ENCODE measurements around the gene CDC42BPB. TPM values are rescaled to one million over a fixed set of nuclear protein-coding genes. Genes with fewer than 3 reads are reported as not detected.
A peak's percentile ranks its signal among the peaks of the same experiment; 100 is the strongest.

The CDC42BPB gene
- total RNA-seq, 1 donor from 2014 or later: 102 TPM

DNA sequence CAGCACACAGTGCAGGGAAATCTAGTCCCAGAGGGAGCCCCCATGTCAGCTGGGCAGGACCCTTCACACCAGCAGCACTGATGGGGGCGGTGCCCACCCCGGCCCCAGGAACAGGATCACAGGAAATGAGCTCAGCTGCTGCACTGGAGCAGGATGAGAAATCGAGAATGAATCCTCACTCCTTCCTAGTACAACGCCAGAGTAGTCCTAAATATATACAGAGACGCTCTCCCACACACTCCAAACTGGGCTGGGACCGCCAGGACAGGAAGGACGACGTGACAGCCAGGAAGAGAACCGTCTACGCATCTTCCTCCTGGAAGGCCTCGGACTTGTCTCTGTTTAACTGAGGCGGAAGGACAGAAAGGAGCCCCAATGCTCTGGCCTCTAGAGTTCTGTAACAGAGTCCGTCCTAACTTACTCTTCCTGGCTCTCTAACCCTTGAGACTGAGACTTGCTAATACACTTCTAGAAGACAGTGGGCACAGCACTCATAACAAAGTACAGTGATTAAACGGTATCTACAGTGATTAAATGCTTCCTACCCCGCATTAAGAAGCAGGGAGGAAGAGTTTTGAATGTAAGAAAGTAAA, 33.4 kb downstream of the CDC42BPB start:
- peak overlapping the region; percentile 25 for H3K27ac ChIP-seq
- TF ChIP-seq CTCF (IDR thresholded peaks at IDR 0.05): no peak
- no peak overlapping the region for H3K4me3 ChIP-seq
- intact Hi-C loops (cut with DNase I): no loop called here
- DNase-seq: no peak
- peak; percentile 72 for ATAC-seq
- H3K4me1 ChIP-seq: peaks cover 43% of the 10 kb centered on the region
- H3K27me3 ChIP-seq: no peaks in the 10 kb centered on the region
- no peaks in the 10 kb centered on the region for H3K36me3 ChIP-seq
- no peaks in the 10 kb centered on the region for H3K9me3 ChIP-seq

DNA sequence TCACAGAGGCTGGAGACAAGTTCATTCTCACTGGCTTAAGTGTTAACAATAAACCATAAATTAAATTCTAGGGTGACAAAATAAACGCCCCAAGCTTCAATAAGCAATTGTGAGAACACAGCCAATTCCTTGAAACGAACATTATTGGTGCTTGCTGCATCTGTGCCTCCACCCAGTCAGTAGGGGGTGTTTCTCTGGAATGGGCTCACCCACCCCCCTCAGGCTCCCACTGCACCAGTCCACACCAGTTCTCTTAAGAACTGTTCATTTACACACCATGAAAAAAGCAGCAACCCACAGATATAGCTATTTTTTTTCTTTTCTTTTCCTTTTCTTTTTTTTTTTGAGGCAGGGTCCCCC, 34.7 kb downstream of the CDC42BPB start:
- intact Hi-C loops (cut with DNase I): no loop called here
- no peak overlapping the region for H3K4me3 ChIP-seq
- TF ChIP-seq CTCF (IDR thresholded peaks at IDR 0.05): no peak
- H3K36me3 ChIP-seq: no peaks in the 10 kb centered on the region
- no peak for ATAC-seq
- peaks cover 46% of the 10 kb centered on the region for H3K4me1 ChIP-seq
- H3K9me3 ChIP-seq: no peaks in the 10 kb centered on the region
- H3K27me3 ChIP-seq: no peaks in the 10 kb centered on the region
- H3K27ac ChIP-seq: no peak overlapping the region
- no peak for DNase-seq

DNA sequence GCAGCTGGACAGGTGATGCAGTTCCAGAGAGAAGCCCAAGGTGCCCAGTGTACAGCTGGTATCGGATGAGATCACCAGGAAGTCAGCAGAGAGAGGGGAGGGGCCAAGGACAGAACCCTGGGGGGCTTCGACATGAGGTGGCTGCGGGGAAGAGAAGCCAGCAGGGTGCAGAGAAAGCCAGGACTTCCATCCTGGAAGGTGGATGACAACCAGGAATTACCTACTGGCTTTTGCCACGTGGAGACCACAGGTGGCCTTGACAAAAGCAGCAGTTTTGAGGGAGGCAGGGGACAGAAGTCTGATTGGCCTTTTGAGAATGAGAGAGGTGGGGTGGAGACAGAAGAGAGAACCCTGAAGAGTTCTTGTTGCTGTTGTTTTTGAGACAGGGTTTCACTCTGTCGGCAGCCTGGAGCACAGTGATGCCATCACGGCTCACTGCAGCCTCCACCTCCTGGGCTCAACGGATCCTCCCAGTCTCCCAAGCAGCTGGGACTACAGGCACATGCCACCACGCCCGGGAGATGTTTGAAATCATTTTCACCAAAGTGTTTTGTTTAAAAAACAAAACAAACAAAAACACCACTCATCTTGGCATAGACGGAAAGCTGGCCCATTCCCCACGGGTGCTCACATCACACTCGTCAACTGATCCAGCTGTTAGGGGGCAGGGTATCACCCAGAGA, 35.2 kb downstream of the CDC42BPB start:
- peak; percentile 6 for ATAC-seq
- H3K4me1 ChIP-seq: peaks cover 46% of the 10 kb centered on the region
- intact Hi-C loops (cut with DNase I): no loop called here
- no peak for TF ChIP-seq CTCF (IDR thresholded peaks at IDR 0.05)
- no peak overlapping the region for H3K27ac ChIP-seq
- H3K27me3 ChIP-seq: no peaks in the 10 kb centered on the region
- DNase-seq: no peak
- no peaks in the 10 kb centered on the region for H3K36me3 ChIP-seq
- no peak overlapping the region for H3K4me3 ChIP-seq
- no peaks in the 10 kb centered on the region for H3K9me3 ChIP-seq

GRCh38 chr14:103021684-103022001, 35.7 kb downstream of the CDC42BPB start:
- Histone ChIP-seq H3K4me3 (no peak overlapping the region), H3K36me3 (no peaks in the 10 kb centered on the region), H3K27ac (no peak overlapping the region), H3K4me1 (peaks cover 46% of the 10 kb centered on the region), H3K9me3 (no peaks in the 10 kb centered on the region), H3K27me3 (no peaks in the 10 kb centered on the region)
- ATAC-seq (no peak), DNase-seq (no peak)
- TF ChIP-seq CTCF (IDR thresholded peaks at IDR 0.05): no peak
- intact Hi-C loops (cut with DNase I): no loop called here

GRCh38 chr14:103020271-103021170, 36.8 kb downstream of the CDC42BPB start:
- Histone ChIP-seq H3K9me3 (no peaks in the 10 kb centered on the region), H3K4me3 (no peak overlapping the region), H3K27me3 (no peaks in the 10 kb centered on the region), H3K36me3 (no peaks in the 10 kb centered on the region), H3K4me1 (peaks cover 46% of the 10 kb centered on the region), H3K27ac (no peak overlapping the region)
- no peak for ATAC-seq
- intact Hi-C loops (cut with DNase I): no loop called here
- TF ChIP-seq CTCF (IDR thresholded peaks at IDR 0.05): no peak
- no peak for DNase-seq

Measured in upper lobe of right lung (tissue), 1 donor.